ENCODE results near the gene HBS1L. TPM values are rescaled to one million over a fixed set of nuclear protein-coding genes. Genes with fewer than 3 reads are reported as not detected.

Gene HBS1L
- total RNA-seq, 4 donors from 2014 or later: 52.8 to 87.1 (median 70.7) TPM

DNA sequence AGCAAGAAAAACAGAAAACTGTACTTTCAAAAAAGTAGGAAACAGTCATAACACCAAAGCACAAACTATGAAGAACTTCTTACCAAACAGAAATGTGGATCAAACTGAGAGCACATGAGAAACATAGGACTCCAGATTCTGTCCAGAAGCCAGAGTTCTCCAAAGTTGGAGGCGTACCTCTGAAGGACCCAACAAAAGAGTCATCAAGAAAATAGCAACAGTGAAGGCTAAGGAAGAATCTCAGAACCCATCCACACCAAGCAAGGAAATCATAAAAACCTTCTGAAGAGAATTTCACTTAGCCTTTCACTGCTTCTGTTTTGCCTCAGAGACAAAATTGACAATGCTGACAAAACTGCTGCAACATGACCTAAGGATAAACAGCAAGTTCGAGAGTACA, 29.4 kb downstream of the HBS1L start:
- Histone ChIP-seq H3K36me3 (no peaks in the 10 kb centered on the region), H3K9me3 (no peaks in the 10 kb centered on the region), H3K27me3 (no peaks in the 10 kb centered on the region), H3K27ac (no peak overlapping the region), H3K4me1 (no peaks in the 10 kb centered on the region), H3K4me3 (replicated peaks in 1 of 3) (no peak overlapping the region)
- 94 to 97% methylated on average over 2 of the region's 2 CpGs for WGBS, 2 donors
- no peak for TF ChIP-seq POLR2A (IDR thresholded peaks at IDR 0.05)
- TF ChIP-seq, protein P1, sequence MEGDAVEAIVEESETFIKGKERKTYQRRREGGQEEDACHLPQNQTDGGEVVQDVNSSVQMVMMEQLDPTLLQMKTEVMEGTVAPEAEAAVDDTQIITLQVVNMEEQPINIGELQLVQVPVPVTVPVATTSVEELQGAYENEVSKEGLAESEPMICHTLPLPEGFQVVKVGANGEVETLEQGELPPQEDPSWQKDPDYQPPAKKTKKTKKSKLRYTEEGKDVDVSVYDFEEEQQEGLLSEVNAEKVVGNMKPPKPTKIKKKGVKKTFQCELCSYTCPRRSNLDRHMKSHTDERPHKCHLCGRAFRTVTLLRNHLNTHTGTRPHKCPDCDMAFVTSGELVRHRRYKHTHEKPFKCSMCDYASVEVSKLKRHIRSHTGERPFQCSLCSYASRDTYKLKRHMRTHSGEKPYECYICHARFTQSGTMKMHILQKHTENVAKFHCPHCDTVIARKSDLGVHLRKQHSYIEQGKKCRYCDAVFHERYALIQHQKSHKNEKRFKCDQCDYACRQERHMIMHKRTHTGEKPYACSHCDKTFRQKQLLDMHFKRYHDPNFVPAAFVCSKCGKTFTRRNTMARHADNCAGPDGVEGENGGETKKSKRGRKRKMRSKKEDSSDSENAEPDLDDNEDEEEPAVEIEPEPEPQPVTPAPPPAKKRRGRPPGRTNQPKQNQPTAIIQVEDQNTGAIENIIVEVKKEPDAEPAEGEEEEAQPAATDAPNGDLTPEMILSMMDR (IDR thresholded peaks at IDR 0.05): no peak
- DNase-seq: no peak
- intact Hi-C loops (cut with DNase I): no loop called here

DNA sequence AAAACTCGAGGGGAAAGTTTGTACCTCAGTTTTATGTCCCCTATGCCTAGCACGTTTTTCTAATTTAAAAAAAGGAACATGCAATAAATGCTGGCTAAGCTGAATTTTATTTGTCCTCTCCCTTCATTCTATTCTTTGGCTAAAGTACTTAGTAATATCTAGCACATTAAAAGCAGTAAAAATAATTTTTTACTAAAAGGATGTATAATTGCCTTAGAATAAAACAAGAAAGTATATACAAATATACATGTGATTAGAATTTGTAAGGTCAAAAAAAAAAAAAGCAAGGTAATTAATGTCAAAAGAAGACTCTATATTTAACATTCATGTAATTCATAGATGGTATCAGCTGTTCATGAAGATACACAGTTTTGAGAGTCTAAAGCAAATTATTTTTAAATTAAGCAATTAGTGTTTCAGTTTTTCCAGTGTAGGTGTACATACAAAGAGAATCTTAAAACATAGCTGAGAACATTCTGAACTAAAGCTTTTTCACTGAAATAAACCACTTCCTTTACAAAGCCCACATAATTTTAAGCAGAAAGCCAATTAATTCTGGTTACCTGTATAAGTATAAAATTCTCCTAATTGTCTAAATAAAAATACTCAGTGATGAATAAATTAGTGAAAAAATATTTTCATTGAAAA, 32.4 kb downstream of the HBS1L start:
- no peak for TF ChIP-seq POLR2A (IDR thresholded peaks at IDR 0.05)
- TF ChIP-seq, protein P1 (IDR thresholded peaks at IDR 0.05): no peak
- WGBS, 2 donors: 88 to 93% methylated on average over 2 of the region's 2 CpGs
- Histone ChIP-seq H3K27me3 (no peaks in the 10 kb centered on the region), H3K4me1 (no peaks in the 10 kb centered on the region), H3K4me3 (replicated peaks in 1 of 3) (no peak overlapping the region), H3K9me3 (no peaks in the 10 kb centered on the region), H3K36me3 (no peaks in the 10 kb centered on the region), H3K27ac (no peak overlapping the region)
- intact Hi-C loops (cut with DNase I): no loop called here
- DNase-seq: no peak

DNA sequence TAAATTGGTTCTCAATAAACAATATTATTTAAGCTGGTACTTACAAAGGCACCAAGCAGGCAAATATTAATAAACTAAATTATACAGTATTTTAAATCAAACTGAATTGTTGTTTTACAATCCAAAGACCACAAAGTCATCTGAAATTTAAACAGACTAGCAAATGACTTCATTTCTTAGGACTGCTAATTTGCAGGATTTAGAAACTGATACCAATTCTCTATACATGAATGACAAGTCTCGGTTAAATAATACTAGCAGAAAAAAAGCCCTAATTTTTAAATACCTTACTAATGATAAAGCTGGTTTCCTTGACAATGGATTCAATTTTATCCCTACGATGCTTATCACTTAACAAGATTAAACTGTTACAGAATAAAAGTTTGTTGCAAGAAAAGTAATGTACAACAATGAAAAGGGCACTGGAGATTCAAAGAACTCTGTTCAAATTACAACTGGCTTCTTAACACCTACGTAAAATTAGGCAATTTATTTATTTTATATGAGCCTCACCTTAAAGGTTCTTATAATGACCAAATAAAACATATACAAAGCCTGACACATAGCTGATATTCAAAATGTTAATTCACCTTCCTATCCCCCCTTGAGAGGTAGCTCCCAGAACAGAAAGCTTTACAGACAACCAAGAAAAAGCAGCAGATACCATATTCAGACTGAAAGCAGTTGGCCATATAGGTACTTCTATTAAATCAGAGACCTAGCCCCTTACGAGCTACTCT, 33.1 kb downstream of the HBS1L start:
- 88 to 89% methylated on average over 4 of the region's 4 CpGs for WGBS, 2 donors
- no peaks in the 10 kb centered on the region for H3K27me3 ChIP-seq
- DNase-seq: no peak
- H3K4me3 ChIP-seq (replicated peaks in 1 of 3): no peak overlapping the region
- H3K9me3 ChIP-seq: no peaks in the 10 kb centered on the region
- H3K36me3 ChIP-seq: no peaks in the 10 kb centered on the region
- no peaks in the 10 kb centered on the region for H3K4me1 ChIP-seq
- no peak overlapping the region for H3K27ac ChIP-seq
- intact Hi-C loops (cut with DNase I): no loop called here
- TF ChIP-seq POLR2A (IDR thresholded peaks at IDR 0.05): no peak

DNA sequence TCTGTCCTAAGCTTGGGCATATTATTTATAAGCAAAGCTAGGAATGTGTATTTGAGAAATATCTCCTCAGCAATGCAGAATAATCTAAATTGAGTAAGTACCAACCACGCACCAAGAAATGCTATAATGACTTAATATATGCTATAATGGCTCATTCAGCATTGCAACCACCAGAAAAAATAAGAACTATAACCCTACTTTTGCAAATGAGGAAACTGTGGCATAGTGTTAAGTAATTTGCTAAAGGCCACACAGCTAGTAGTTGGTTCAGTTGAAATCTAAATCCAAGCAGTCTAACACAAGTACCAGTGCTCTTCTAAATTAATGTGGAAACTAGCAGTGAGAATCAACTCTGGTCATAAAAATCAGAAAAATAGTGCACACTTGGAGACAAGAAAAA, 35.7 kb downstream of the HBS1L start:
- H3K27ac ChIP-seq: no peak overlapping the region
- no peak for TF ChIP-seq POLR2A (IDR thresholded peaks at IDR 0.05)
- TF ChIP-seq, protein P1 (IDR thresholded peaks at IDR 0.05): no peak
- H3K9me3 ChIP-seq: no peaks in the 10 kb centered on the region
- H3K4me3 ChIP-seq (replicated peaks in 1 of 3): no peak overlapping the region
- DNase-seq: no peak
- H3K36me3 ChIP-seq: no peaks in the 10 kb centered on the region
- no peaks in the 10 kb centered on the region for H3K27me3 ChIP-seq
- 96 to 98% methylated on average over 1 of the region's 1 CpG for WGBS, 2 donors
- intact Hi-C loops (cut with DNase I): no loop called here
- no peaks in the 10 kb centered on the region for H3K4me1 ChIP-seq

DNA sequence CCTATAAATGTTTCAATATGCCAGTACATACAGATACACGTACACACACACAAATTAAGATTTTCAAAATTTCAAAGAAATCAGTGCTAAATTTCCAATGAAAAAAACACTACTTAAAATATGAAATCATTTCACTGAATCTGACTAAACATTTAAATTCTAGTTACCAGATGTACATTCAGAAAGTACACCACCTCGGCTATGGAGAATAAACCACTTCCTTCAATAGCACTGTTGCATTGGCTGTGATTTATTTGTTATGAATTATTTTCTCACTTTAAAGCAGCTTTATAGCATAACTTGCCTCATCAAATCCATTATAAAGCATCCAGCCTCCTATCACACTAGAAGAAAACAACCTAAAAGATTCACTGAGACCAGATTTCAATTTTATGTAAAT, 36.6 kb downstream of the HBS1L start:
- DNase-seq: no peak
- Histone ChIP-seq H3K27ac (no peak overlapping the region), H3K4me1 (no peaks in the 10 kb centered on the region), H3K27me3 (no peaks in the 10 kb centered on the region), H3K4me3 (replicated peaks in 1 of 3) (no peak overlapping the region), H3K9me3 (no peaks in the 10 kb centered on the region), H3K36me3 (no peaks in the 10 kb centered on the region)
- TF ChIP-seq, protein P1 (IDR thresholded peaks at IDR 0.05): no peak
- TF ChIP-seq POLR2A (IDR thresholded peaks at IDR 0.05): no peak
- intact Hi-C loops (cut with DNase I): no loop called here
- WGBS, 2 donors: 85 to 91% methylated on average over 2 of the region's 2 CpGs

All from thyroid gland (tissue), 4 donors.